Stimulated activated CD4-positive, alpha-beta T cell treated with anti-CD3 and anti-CD28 coated beads, Interleukin-1b, Interleukin-23, amount 100 ng/mL, for 24 hours (primary cell): ENCODE measurements around the gene HCN2.

ENCODE experiments used
- DNase-seq, 4 experiments: peaks; one replicate each; pipeline ENCODE4 v3.0.0-alpha.2; 2020; ENCODE audit warnings: low read depth in 4 of 4, low spot score in 1 of 4

Gene HCN2

DNA sequence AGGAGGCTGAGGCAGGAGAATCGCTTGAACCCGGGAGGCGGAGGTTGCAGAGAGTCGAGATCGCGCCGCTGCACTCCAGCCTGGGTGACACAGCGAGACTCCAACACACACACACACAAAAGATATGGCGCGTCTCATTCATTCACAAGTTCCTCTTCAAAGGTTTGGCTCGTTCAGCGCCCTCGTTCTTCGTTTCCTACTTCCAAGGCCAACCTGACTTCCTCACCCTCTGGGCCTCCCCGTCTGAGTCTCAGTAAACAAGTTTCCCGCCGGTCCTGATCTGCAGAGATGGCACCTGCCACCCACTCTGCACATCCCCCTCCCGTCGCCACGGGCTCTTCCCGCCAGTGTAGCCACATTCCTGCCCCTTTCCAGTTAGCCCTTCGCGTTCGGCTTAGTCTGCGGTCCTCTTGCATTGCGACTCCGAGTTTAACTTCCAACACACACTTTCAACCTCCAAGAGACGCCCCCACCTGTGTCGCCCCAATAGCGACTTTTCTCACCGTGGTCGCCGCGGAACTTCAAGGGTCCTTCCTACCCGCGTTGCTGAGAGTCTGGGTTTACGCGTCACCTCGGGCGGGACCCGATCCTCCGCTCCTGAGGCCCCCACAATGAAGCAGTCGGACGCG is 18.6 kb upstream of the HCN2 start:
- peak in 1 of 4 experiments; percentile 29 for DNase-seq

DNA sequence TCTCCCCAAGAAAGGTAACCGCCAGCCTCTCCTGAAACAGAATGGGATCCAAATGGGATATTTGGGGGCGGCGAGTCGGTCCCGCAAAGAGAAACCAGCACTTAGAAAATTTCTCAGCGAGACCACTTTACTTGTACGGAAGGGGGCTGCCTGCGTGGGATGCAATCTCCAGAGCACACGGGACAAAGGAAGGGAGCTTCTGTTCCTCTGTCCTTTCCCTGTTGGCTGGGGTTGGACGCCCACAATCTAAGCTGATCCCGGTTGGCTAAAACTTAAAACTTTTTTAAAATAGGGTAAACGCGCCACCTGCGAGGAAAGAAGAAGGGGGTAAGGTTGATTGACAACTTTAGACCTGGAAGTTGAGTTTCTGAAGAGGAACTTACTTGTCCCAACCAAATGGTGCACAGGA is 18.1 kb upstream of the HCN2 start:
- no peak for DNase-seq

DNA sequence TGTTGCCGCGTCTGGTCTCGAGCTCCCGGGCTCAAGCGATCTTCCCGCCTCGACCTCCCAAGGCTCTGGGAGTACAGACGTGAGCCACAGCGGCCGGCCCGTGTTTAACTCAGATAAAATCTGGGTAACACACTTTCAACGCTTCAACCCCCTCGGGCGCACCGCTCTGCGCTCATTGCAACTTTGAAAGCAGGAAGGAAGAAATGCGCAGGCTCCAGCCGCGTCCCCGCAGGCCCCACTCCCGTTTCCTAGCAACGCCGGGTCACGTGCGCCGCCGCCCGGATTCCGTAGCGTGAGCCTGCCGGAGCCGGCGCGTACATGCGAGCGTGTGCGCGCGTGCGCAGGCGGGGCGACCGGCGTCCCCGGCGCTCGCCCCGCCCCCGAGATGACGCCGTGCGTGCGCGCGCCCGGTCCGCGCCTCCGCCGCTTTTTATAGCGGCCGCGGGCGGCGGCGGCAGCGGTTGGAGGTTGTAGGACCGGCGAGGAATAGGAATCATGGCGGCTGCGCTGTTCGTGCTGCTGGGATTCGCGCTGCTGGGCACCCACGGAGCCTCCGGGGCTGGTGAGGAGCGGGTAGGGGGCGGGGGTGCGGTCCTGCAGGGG is 17.4 kb upstream of the HCN2 start, which contains the start of gene BSG:
TSS of gene BSG (plus strand) at position 457 of the 603 bp plus-strand sequence. CDS start at position 496, 39 bp downstream.
- peak; percentile 95 to 98 (median 97) for DNase-seq

DNA sequence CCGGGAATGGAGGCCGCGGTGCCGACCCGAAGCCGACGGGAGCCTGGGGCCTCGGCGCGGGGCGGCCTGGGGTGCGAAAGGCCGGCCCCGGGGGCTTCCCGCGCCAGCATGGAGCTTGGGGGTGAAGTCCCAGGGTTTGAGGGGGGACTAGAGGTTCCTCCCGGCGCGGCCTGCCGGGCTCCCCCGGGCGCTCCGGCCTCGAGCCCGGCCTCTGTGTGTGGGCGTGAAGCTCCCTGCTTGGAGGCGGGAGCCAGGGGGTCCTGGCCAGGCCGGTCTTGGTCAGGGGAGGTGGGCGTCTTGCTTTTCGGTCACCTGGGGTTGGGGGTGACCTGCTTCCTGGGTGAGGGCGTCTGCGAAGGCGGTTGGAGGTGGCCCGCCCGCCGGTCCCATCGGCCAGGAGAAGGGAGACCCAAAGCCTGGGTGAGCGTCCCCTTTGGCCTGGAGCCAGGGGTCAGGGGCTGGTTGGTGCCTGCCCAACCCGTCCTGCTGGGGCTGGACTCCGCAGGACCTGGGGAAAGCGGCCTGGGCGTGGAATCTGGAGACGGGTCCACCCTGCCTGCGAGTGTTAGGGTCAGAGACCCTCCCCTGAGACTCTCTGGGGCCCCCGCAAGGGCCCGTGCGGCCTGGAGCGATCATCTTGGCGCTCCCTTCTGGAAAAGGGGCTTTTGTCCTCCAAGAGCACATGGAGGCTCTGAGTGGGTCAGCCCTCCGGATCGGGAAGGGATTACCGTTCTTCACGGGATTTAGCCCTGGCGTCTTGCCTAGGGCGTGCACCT is 16.8 kb upstream of the HCN2 start:
- DNase-seq = no peak

DNA sequence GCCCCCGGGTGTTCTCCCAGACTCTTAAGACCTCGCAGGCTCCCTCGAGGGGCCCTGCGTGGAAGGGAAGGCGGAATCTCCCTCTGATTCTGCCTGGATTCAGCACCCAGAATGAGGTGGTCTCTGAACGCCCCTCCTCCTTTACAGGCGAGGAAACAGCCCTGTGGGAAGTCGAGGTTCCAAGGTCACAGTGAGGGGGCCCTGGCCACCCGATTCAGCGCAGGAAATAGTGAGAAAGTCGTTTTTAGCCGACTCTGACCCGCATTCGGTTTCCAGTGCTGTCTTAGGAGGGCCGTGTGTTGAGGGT is 16.2 kb upstream of the HCN2 start:
- DNase-seq = no peak

DNA sequence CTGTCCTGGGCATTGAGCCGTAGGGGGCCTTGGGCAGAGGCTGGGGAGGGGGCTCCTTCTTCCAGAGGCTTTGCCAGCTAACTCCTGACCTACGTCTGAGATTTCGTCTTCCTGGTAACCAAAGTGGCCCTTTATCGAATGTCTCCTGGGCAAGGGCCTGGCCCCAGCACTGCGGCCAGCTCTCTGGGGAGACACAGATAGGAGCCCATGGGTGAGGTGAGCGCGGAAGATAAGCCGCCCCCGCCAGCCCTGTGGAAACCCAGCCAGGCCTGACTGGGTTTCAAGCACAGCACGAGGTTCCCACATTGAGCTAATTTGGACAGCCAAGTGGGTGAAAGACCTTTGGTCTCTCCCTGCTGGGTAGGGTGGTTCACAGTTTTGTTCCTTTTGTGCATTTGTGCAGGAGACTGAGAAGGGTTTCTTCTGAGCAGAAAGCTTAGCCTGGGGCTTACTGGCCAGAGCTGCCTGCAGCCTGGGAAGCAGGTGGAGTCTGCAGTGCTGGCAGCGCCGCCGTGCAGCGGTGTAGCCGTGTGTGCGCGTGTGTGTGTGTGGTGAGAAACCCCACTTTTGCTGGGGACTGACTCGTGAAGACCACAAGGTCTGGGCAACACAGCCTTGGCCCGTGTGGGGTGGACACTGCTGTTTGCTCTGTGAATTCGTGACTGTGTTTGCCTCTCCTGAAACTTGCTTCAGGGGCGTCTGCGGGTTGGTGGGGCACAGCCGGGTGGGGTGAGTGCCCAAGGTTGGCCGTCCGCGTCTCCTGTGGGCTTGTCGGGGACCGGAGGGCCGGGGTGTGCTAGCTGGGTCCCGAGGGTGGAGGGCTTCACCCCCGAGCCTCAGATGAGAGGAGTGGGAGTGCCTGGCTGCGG is 14.8 kb upstream of the HCN2 start:
- DNase-seq = no peak

DNA sequence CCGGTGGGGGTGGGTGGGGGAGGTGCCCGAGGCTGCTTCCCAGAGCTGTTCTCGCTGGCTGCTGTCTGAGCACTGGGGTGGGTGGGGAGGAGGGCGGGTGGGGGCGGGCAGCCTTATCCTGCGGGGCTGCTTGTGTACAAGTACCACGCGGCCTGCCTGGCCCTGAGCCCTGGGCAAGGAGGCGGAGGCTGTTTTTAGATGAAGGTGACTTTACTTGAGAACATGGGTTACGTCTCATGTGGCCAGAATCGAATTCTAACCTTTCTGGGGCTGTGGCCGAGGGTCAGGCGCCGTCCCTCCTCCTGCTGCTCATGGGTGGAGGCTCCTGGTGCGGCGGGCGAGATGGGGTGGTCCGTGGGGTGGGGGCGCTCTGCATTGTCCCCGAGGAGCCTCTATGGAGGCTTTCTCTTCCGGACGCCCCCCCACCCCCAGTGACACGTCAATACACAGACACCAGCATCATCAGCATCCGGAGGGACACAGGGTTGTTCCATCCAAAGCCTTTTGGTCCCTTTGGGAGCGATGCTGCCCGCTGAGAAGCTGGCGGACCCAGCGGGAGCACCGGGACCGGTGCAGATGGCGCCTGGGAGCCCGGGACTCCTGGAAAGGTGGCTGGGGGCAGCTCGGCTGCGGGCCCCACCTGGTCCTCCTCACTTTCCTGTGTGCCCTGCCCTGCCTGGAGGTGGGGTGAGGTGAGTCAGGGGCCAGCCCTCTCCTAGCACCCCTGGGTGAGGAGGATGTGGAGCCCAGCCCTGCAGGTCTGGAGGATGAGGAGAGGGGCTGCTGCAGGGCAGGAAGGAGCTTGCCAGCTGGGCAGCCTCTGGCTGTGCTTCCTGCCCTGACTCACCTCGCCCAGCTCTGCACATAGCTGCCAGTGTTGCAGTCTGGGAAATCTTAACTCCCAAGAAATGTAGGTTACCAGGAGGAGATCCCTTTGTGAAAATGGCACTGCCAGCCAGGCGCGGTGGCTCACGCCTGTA is 13.9 kb upstream of the HCN2 start:
- no peak for DNase-seq

DNA sequence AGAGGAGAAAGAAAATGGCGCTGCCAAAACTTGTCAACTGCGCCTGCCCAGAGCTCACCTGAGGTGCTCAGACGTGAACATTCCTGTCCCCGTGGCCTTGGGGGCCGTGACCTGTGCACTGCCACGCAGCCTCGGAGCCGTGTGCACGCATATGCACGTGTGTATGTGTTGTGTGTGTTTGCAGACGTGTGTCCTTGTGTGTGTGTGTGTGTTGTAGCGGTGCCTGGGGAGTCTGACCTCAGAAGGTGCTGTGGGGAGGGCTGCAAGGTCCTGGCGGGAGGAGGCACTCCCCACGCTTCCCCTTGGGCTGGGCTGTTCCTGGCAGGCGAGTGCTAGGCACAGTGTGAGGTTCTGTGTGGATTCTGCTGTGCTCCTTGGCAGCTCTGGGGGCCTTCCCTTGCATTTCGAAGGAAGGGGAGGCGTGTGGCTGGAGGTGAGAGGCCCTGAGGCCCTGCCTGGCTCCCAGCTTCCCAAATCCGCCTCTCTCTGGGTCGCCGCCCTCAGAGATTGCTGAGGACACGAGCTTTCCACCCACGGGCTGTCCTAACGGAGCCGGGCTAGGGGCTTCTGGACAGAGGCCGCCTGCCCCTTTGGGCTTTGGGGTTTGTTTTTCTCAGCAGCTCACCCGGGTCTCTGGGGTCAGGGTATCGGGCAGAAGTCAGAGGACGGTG is 12.8 kb upstream of the HCN2 start:
- no peak for DNase-seq

DNA sequence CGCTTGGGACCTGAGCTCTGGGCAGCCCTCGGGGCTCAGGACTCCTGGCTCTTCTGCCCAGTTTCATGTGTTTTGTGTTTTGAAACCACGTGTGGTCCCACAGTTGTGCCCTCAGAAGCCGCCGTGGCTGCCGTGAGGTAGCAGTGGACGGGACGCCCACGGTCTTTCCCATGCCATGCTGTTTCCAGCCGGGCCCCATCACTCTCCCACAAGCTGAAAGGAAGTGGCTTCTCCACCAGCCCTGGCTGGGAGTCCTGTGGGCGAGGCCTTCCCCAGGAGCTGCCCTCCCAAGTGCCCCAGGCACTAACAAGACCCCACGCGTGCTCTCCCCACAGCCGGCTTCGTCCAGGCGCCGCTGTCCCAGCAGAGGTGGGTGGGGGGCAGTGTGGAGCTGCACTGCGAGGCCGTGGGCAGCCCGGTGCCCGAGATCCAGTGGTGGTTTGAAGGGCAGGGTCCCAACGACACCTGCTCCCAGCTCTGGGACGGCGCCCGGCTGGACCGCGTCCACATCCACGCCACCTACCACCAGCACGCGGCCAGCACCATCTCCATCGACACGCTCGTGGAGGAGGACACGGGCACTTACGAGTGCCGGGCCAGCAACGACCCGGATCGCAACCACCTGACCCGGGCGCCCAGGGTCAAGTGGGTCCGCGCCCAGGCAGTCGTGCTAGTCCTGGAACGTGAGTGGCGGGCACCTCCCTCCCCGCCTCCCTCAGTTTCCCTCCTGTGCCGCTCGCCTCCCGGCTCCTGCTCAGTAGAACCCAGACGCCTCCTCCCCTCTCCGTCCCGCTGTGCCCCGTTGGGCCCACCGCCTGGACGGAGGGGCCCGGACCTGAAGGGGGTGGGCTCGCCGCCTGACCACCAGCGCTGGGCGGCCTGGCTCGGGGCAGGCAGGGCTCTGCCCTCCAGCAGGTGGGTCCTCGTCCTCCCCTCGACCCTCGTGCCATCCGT is 12.0 kb upstream of the HCN2 start:
- no peak for DNase-seq

DNA sequence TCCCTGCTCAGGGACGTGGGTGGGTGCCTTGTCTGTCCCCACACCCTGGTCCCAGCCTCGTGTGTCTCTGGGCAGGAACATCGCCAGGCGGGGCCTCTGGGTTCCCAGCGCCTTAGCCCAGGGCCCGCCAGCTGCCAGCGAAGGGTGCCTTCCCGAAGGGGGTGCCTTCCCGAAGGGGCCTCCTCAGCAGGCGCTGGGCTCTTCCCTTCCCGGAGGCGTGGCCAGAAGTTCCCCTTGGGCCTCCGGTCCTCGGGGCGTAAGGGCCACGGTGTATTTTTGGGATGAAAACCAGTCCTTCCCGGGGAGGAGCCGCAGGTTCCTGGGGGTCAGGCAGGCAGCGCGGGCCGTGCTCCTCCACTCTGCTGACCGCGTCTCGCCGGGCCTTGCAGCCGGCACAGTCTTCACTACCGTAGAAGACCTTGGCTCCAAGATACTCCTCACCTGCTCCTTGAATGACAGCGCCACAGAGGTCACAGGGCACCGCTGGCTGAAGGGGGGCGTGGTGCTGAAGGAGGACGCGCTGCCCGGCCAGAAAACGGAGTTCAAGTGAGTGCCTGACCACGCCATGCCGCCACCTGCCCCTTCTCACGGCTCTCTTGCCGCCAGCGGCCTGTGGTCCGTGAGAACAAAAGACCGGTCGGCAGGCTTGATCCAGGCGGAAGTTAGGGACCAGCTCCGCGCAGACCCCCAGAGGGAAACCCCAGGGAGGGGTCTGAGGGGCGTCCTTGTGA is 10.4 kb upstream of the HCN2 start:
- DNase-seq = no peak

DNA sequence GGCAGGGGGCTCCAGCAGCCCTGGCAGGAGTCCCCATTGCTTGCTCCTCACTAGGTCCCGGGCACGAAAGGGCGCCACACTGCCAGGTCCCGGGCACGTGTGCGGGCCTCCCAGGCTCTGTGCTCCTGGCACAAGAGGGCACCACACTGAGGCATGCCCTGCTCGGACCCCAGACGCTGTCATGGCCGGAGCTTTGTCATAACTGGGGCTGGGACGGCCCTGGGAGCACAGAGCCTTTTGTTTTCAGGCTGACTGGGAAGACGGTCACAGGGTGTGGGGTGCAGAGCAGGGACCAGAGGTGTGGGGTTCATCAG is 9.9 kb upstream of the HCN2 start:
- DNase-seq = no peak

DNA sequence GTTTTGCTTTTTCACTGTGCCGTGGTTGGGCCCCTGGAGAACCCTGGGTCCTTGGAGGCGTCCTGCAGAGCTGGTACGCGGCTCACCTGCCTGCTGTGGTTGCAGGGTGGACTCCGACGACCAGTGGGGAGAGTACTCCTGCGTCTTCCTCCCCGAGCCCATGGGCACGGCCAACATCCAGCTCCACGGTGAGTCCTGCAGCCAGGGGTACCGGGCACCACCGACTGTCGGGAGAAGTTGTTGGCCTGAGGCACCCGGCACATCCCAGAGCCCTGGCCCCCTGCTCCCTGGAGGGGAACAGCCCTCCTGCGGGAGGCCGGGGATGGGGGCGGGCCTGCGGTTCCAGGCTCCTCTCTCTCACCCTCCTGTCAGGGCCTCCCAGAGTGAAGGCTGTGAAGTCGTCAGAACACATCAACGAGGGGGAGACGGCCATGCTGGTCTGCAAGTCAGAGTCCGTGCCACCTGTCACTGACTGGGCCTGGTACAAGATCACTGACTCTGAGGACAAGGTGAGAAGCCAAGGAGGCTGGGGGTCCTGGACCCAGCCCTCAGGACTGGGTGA is 9.3 kb upstream of the HCN2 start:
- DNase-seq = no peak

DNA sequence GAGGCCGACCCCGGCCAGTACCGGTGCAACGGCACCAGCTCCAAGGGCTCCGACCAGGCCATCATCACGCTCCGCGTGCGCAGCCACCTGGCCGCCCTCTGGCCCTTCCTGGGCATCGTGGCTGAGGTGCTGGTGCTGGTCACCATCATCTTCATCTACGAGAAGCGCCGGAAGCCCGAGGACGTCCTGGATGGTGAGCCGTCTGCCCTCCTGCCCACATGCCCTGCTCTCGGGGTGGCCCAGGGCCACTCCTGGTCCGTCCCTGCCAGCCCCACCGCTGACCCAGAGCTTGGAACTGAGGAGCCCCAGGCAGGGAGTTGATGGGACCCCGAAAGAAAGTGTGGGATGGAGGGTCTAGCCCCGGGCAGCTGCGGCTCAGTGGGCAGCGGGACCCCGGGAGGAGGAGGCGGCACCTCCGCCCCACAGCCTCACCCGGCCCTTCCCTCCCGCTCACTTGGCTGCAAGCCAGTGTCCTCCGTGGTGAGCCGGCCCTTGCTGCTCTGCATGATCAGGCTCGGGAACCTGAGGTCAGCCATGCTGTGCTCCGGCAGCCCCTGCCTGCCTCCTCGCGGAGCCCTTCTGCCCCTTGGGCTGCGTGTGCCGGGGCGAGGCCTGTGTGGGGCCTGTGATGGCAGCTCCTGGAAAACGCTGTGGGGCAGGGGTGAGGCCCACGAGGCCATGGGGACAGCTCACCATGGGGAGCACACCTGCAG is 8.1 kb upstream of the HCN2 start:
- DNase-seq = no peak

DNA sequence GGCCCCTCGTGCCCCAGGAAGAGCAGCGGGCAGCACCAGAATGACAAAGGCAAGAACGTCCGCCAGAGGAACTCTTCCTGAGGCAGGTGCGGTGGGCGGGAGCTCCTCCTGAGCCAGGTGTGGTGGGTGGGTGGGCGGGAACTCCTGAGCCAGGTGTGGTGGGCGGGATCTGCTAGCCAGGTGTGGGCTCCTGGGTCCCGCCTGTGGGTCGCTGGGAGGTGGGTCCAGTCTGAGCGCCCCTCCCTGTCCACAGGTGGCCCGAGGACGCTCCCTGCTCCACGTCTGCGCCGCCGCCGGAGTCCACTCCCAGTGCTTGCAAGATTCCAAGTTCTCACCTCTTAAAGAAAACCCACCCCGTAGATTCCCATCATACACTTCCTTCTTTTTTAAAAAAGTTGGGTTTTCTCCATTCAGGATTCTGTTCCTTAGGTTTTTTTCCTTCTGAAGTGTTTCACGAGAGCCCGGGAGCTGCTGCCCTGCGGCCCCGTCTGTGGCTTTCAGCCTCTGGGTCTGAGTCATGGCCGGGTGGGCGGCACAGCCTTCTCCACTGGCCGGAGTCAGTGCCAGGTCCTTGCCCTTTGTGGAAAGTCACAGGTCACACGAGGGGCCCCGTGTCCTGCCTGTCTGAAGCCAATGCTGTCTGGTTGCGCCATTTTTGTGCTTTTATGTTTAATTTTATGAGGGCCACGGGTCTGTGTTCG is 7.0 kb upstream of the HCN2 start:
- DNase-seq = no peak

DNA sequence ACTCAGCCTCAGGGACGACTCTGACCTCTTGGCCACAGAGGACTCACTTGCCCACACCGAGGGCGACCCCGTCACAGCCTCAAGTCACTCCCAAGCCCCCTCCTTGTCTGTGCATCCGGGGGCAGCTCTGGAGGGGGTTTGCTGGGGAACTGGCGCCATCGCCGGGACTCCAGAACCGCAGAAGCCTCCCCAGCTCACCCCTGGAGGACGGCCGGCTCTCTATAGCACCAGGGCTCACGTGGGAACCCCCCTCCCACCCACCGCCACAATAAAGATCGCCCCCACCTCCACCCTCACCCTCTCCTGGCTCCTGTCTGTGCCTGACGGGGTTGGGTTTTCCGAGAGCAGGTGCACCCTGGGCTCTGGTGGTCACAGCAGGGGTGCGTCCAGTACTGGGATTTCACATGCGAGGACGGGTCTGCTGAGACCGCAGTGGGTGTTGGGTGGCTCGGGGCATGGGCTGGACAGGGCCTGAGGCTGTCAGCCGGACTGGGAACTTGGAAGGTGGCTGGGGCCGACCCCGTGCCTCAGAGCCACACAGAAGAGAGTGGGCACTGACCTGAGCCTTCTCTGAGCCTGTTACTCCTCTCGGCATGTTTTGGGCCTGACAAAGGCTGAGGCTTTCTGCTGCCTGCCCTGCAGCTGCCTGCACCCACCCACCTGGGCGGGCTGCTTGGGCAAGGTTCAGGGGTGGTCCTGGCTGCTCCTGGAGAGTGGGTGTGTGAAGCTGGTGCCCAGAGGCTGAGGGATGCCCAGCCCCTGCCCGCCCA is 6.3 kb upstream of the HCN2 start:
- no peak for DNase-seq

DNA sequence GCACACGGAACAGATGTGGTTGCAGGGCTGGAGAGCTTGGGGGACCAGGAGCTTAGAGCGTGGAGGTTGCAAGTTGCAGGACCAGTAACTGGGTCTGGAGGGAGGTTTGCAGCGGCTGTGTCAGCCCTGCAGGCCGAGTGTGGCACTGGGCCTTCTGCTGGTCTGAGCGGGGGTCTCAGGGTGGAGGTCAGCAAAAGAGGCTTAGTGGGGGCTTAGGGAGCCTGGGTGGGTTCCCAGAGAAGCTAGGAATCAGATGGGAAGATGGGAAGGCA is 5.8 kb upstream of the HCN2 start:
- no peak for DNase-seq
